KBM-7 (cell line): ENCODE results near the gene FBXO10.
"Not testable (repeated sequence)": the region's sequence is repeated elsewhere in the genome, so short reads cannot be mapped to it uniquely, and the experiment has no call there.

Source experiments
- DNase-seq: peaks from one replicate; pipeline ENCODE4 v3.0.0-alpha.2; 2015
- in situ Hi-C: fragments of 300-500 bp; cut with MboI; formaldehyde crosslinking; loops from 2 replicates; pipeline ENCODE4 v1.14.3; 2020; ENCODE audit warnings: low sequenced_read_pairs, low pct_unique_long_range_greater_than_20kb, mixed read lengths

FBXO10 gene

DNA sequence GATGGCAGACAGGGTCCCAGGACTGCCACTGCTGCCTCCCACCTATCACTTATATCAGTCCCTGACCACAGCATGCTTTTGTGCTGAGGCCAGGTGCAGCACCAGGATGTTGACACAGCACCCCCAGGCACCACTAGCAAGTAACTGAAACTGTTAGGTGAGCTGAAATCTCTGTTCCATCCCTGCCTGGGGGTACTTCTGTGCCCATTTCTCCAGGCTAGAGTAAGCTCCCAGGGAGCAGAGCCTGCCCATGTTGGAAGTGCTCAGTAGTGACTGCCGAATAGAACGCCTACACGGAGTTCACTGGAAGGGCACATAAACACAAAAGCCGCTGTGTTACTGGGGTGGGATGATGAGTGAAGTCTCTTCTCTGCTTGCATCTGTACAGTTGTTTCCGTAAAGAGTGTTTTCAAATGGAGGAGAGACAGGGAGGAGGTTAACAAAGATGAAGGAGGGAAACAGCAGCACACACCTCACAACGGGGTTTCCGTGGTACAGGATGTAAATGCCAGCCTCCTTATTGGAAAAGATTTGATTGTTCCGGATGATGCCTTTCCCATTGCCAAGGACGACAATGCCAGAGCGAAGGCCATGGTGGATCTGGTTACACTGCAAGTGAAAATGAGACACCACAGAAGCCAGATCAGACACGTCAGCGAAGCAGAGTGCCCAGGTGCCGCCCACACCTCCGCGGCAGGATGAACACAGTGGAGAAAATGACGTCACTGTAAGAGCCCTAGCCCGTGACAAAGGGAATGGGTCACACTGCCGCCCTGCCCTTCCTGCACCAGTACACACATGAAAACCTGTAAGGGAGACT, 47.3 kb downstream of the FBXO10 start:
- DNase-seq = no peak
- in situ Hi-C loops = no loop called here

DNA sequence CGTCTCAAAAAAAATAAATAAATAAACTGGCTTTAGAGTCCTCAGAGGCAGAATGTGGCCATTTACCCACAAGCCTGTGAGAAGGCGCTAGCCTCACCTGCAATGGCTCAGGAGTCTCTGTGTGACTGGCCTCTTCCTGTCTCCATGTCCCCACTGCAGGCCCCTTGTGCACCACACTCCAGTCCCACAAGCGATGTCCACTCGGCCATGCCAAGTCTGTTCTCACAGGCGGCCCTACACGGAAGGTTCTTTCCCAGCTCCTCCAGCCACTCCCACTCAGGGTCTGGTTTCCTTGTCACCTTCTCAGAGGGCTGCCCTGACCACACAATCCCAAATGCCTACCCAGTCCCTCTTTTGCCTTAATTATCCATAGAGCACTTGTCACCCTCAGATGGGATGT, 52.3 kb downstream of the FBXO10 start:
- no peak for DNase-seq
- in situ Hi-C loops = loop anchor here (25.0 kb wide), 1 partner anchor 863 kb away; the partner anchor contains the start of gene ALDH1B1

- in situ Hi-C loops = loop anchor here (25.0 kb wide), 1 partner anchor 864 kb away; the partner anchor contains the start of gene ALDH1B1
- no peak for DNase-seq
Observed at GRCh38 chr9:37522971-37523370, 53.2 kb downstream of the FBXO10 start.

GRCh38 chr9:37521111-37521510, 55.1 kb downstream of the FBXO10 start:
- DNase-seq = no peak

GRCh38 chr9:37520641-37521040, 55.5 kb downstream of the FBXO10 start:
- no peak for DNase-seq
- in situ Hi-C loops = loop anchor here (25.0 kb wide), 1 partner anchor 867 kb away; the partner anchor contains the start of gene ALDH1B1

More at GRCh38 chr9:37521111-37521510, 55.1 kb downstream of the FBXO10 start:
- in situ Hi-C loops = loop anchor here (25.0 kb wide), 1 partner anchor 866 kb away; the partner anchor contains the start of gene ALDH1B1

DNA sequence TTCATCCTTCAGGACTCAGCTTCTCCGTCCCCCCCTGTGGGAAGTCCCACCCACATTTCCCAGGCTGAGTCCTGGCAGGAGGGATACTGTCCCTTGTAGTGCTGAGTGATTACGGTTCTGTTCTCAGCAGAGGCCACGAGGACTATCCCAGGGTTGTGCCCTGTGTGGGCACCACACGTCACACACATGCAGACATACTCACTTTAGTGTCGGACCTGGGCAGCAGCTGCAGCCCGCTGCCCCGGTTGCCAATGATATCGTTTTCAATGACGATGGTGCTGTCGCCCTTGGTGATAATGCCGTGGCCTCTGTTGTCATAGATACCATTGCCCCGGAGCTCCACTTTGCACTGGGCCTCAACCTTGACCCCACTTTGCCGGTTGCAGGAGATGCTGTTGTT, 58.3 kb downstream of the FBXO10 start:
- in situ Hi-C loops = loop anchor here (25.0 kb wide), 1 partner anchor 869 kb away; the partner anchor contains the start of gene ALDH1B1
- no peak for DNase-seq

DNA sequence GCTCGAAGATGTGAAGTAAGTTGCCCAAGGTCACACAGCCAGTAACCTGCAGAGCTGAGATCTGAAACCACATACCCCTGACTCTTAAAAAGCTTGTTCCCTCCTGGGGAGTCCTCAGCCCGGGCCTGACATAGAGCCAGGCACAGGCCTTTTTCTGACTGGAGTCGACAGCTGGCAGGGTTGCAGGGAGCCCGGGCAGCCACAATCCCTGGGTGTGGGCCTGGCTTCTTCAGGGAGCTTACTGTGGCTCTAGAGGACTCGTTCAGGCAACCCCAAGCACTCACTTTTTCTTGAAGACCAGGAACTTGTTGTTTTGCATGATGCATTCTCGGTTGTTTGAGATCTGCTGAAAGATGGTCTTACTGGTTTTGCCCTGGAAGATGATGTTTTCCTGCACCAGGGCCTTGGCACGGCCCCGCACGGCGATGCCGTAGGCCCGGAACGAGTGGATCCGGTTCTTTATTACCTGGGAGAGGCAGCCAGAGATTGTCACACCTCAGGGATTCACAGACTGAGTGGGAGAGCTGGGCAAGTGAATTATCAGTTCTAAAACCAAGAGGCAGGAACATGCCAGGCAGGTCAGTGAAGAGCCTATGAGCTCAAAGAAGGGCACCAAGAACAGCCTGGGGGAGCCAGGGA, 60.4 kb downstream of the FBXO10 start:
- in situ Hi-C loops = loop anchor here (25.0 kb wide), 1 partner anchor 872 kb away; the partner anchor contains the start of gene ALDH1B1
- DNase-seq = no peak

GRCh38 chr9:37514999-37515398, 61.2 kb downstream of the FBXO10 start:
- no peak for DNase-seq
- in situ Hi-C loops = loop anchor here (25.0 kb wide), 1 partner anchor 872 kb away; the partner anchor contains the start of gene ALDH1B1

GRCh38 chr9:37514415-37514814, 61.8 kb downstream of the FBXO10 start:
- in situ Hi-C loops = loop anchor here (25.0 kb wide), 1 partner anchor 873 kb away; the partner anchor contains the start of gene ALDH1B1
- DNase-seq = not testable (repeated sequence)

GRCh38 chr9:37512437-37512836, 63.7 kb downstream of the FBXO10 start:
- in situ Hi-C loops = loop anchor here (25.0 kb wide), 1 partner anchor 875 kb away; the partner anchor contains the start of gene ALDH1B1
- no peak for DNase-seq

DNA sequence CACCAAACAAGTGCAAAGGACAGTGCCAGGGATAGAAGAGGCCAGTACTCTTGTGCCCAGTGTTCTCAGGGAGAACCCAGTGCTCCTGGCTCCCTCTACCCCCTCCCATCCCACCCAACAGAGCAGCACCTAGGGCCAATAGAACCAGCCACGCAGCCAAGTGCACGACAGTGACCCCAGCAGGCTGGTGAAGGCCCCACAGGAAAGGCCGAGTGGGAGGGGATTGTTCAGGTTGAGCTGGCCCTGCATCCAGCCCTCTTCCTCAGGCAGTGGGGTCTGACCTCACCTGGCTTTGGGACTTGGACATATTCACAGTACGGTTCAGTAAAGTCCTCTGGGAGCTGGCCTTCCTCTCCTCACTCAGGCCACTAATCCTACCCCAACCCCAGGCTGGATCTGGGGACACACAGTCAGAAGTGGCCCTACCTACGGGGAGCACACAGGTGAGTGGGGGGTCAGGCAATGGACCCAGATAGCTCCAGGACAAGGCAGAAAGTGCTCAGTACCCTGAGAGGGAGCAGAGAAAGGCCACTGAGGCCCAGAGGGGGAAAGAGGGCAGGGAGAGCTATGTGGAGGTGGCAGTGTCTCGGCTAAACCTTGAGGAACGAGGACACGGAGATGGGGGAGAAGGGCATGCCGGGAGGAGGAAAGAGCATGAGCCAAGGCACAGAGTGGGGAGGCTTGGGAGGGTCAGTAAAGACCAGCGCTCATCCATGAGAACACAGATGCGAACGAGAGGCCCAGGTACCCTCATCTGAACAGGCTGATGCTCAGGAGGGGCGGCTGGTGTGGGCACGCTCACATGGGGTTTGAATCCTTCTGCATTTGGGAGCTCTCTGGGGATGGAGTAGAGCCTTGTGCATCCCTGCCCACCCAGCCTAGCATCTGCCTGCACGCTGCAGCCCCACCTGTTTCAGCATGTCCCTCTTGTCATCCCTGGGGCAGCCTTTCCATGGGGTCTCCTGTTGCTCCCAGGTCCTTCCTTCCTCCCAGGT, 64.9 kb downstream of the FBXO10 start:
- in situ Hi-C loops = loop anchor here (25.0 kb wide), 1 partner anchor 876 kb away; the partner anchor contains the start of gene ALDH1B1
- DNase-seq = no peak

- not testable (repeated sequence) for DNase-seq
- in situ Hi-C loops = loop anchor here (25.0 kb wide), 1 partner anchor 877 kb away; the partner anchor contains the start of gene ALDH1B1
Observed at GRCh38 chr9:37510053-37510452, 66.1 kb downstream of the FBXO10 start.

- DNase-seq = no peak
- in situ Hi-C loops = loop anchor here (25.0 kb wide), 1 partner anchor 878 kb away; the partner anchor contains the start of gene ALDH1B1
Observed at GRCh38 chr9:37509536-37509935, 66.6 kb downstream of the FBXO10 start.

- no peak for DNase-seq
- in situ Hi-C loops = loop anchor here (25.0 kb wide), 1 partner anchor 878 kb away; the partner anchor contains the start of gene ALDH1B1
Observed at GRCh38 chr9:37508834-37509206, 67.4 kb downstream of the FBXO10 start.

DNA sequence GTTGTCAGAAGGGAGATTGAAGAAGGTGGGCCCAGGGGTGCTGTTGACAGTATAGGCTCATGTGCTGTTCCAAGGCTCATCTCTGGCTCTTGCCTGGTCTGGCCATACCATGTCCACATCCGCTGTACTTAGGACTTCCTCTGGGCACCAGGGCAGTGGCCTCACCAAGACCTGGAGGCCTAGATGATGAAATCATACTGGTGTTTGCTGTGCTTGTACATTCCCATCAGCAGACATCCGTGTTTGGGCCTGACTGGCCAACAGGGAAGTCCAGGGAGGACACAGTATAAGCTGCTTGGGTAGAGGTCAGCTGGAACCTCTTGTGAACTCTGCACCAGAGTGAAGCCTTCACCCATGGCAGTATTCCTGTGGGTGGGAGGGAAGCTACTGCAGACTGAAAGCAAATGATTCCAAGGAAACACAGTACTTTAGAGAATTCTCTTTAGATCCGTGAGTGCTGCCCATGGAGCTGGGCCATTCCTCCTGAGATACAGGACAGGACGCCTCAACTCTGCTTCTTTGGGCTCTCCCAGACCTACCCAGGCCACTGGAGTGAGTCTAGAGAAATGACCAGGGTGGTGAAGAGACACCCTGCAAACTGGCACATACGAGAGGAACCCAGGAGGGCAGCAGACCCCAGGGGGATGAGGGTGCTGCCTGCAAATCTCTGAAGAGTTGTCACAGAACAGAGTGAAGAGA, 67.9 kb downstream of the FBXO10 start:
- in situ Hi-C loops = loop anchor here (25.0 kb wide), 1 partner anchor 879 kb away; the partner anchor contains the start of gene ALDH1B1
- no peak for DNase-seq

GRCh38 chr9:37507566-37508134, 68.5 kb downstream of the FBXO10 start:
- in situ Hi-C loops = loop anchor here (25.0 kb wide), 1 partner anchor 880 kb away; the partner anchor contains the start of gene ALDH1B1
- DNase-seq = no peak

DNA sequence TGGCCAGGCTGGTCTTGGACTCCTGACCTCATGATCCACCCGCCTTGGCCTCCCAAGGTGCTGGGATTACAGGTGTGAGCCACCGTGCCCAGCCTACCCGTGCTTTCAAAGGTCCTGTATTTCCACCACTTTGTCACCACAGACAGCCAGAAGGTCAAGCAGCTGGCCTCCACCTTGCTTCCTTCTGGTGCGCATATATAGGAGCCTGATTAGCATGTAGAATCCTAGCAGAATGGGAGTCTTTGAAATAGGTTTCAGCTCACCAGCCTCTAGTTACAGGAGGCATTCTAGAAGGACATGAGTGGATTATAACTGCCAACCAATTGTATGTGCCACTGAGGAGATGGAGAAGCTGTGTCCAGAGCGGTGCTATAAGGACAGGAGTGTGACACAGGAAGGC, 71.6 kb downstream of the FBXO10 start:
- DNase-seq = no peak
- in situ Hi-C loops = loop anchor here (25.0 kb wide), 1 partner anchor 883 kb away; the partner anchor contains the start of gene ALDH1B1
